GM12892 (cell line): Measurements from ENCODE around the gene TMSB15C.

Experiments used
- POLR2A ChIP-seq: IDR thresholded peaks from 2 replicates; pipeline ENCODE4 v1.6.1; 2011; ENCODE audit warnings: low read depth, low read length, control low read depth
- POLR2AphosphoS5 ChIP-seq: IDR thresholded peaks from 2 replicates; pipeline ENCODE4 v1.6.1; 2011; ENCODE audit warnings: low read depth, low read length, control low read depth
- TAF1 ChIP-seq: IDR thresholded peaks from 2 replicates; pipeline ENCODE4 v1.6.1; 2011; ENCODE audit warnings: low read depth, mild to moderate bottlenecking, control low read depth, low read length, borderline replicate concordance

GRCh38 chrX:104113222-104113965, 37.4 kb upstream of the TMSB15C start:
- TF ChIP-seq POLR2A: no peak
- TF ChIP-seq TAF1: no peak
- no peak for TF ChIP-seq POLR2AphosphoS5
